GM12872 (cell line): Measurements from ENCODE around the gene RAI1.

Source experiments
- TF ChIP-seq, protein P1 (sequence below): IDR thresholded peaks from 3 replicates; pipeline ENCODE4 v1.5.1; 2011; ENCODE audit warnings: low read depth, mild to moderate bottlenecking, low read length, moderate library complexity; ENCODE audit not compliant: insufficient read depth

RAI1 gene

DNA sequence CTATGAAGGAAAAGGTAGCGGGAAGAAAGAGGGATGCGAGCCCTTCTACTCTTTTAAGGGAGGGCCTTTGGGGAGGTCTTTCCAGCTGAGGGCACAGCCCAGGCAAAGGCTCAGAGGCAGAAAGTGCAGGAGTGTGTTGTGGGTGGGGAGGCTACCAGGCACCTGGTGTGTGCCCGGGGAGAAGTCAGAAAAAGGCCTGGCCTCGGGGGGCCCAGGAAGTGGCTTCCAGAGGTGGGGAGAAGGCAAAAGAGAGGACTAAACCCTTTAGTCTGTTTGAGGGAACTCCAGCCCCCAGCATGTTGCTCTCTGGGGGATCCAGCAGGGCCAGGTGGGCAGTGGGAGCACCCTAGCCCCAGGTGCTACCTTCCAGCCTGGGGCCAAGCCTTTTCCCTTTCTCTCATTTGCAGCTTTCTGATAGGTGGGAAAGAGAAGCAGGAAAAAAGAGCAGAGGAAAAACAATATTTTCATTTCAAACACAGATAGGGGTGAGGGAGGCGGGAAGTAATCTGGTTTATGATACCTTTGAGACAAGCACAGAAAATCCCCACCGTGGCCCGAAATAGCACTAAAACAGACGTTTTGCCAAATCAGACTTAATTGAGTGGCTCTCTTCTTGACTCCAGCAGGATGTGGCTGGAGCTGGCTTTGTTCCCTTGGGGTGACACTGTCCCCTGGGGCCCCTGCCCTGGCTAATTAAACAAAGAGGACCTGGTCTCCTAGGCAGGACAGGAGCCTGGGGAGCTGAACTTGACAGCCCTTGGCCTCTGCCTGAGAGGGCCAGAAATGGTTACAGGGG, 10.4 kb downstream of the RAI1 start:
- TF ChIP-seq, protein P1, sequence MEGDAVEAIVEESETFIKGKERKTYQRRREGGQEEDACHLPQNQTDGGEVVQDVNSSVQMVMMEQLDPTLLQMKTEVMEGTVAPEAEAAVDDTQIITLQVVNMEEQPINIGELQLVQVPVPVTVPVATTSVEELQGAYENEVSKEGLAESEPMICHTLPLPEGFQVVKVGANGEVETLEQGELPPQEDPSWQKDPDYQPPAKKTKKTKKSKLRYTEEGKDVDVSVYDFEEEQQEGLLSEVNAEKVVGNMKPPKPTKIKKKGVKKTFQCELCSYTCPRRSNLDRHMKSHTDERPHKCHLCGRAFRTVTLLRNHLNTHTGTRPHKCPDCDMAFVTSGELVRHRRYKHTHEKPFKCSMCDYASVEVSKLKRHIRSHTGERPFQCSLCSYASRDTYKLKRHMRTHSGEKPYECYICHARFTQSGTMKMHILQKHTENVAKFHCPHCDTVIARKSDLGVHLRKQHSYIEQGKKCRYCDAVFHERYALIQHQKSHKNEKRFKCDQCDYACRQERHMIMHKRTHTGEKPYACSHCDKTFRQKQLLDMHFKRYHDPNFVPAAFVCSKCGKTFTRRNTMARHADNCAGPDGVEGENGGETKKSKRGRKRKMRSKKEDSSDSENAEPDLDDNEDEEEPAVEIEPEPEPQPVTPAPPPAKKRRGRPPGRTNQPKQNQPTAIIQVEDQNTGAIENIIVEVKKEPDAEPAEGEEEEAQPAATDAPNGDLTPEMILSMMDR = no peak

DNA sequence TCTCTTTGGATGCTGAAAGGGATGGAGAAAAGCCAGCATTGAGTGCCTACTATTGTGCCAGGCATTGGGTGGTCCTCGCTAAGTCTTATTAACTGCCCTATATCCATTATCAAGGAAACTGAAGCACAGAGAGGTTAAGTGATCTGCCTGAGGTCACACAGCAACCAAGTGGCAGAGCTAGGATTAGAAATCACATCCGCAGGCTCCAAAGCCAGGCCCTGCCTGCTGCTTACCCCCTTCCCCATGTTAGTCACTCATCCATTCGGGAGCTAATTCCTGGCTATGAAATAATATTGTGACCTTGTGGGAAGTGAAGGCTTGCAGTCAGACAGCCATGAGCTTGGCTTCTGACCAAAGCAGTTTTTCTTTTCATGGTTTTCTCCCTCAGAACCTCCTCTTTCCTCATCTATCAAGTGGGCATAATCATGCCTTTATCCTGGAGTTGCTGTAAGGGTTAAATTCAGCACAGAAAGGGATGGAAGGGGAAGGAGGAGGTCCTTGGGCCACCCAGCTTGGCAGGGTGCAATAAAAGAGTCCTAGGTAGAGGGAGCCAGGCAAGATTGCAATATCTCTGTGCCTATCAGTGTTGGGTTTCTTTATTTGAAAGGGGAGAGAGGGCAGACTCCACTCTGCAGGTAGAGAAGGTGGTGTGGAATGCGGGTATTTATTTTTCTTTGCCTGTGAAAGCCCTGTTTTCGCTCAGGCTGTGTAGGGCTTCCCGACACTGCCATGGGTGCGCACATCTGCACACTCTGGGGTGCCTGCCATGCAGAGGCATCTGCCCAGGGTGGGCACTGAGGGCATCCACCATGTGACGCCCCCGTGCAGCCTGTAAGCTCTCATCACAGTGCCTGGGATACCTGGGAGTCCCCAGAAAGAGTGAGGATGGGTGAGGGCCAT, 11.3 kb downstream of the RAI1 start:
- TF ChIP-seq, protein P1 = no peak

DNA sequence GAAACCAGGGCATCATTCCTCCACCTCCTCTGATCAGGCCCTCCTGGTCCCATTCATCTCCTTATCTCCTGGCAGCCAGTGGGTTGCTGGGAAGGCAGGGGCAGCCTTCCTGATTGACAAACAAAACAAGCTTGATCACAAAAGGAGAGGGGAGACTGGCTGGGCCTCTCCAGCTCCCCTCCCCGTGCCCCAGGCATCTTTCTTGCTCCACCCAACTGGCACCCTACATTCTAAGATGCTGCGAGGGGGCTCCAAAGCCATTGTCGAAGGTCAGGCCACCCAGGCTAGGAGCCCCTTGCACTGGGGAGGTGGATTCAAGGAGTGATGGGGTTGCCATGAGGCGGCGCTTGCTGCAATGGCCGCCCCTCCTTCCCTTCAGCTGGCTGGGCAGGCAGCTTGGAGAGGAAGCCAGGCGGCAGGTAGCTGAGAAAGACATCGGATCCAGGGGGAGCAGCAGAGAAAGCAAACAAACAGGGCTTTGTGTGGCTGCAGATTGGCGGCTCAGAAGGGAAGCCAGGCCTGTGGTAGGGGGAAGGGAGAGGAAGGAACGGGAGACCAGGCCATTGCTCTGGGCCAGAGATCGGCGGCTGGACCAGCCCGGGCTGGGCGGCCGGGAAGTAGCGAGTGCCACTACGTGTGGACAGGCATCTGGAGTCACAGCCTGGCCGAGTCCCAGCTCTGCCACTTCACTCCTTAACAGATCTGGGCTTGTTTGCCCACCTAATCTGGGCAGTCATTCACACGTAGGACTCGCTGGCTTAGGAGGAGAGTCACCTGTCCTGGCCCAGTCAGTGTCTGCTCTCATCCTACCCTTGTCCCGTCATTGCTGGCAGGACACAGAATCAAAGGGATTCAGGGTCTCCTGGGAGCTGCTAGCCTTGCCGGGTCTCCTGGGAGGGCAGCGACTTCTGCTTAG, 12.3 kb downstream of the RAI1 start:
- TF ChIP-seq, protein P1 = no peak

DNA sequence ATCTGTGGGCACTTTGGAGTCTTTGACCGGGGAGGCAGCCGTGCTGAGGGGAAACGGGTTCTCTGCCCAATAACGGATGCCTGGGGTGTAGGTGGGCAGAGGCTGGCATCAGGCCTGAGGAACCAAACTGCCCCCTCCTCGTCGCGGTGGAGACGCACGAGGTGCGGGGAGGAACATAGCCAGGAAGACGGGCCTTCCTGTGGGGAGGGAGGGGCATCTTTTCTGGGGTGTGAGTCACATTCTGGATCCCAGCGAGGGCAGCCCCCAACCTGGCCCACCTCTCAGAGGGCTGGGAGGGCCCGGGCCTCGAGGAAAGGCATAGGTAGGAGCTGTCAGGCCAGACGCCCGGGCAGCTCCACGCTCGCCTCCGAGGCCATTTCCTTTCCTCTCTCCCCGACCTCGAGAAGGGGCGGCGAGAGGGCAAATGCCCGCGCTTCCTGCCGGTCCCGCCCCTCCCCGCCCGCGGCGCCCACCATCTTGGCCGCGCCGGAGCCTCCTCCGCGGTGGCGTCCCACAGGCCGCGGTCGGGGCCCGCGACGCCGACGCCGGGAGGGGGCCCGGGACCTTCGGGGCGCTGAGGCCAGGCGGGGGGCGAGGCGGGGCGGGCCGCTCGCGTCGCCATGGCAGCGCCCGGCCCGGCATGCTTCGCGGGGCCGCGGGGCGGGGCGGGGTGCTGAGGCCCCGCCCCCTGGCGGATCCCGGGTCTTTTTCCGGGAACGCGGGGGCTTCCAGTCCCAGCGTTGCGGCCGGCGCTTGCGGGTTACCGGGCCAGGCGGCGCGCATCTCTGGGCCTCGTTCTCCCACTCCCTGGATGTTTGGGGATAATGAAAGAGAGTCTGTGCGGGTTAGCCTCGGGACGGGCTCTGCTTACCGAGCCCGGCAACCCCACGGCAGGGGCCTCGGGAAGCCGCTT, 13.2 kb downstream of the RAI1 start:
- TF ChIP-seq, protein P1 = no peak

DNA sequence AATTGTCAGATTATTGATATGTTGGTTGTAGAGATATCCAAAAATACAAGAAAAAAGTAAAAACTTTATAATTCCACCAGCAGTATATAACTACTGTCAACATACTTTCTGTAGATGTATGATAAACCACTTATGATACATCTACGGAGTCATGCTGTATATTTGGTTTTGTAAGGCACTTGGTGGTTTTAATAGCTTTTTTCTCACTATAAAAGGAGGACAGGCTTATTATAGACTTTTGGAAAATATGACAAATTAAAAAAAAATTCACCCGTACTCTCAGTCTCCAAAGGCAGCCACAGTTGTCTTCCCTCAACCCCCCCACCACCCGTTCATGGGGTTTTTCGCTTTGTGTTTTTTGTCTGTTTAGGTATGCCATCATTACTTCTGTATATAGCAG, 14.8 kb downstream of the RAI1 start:
- TF ChIP-seq, protein P1 = no peak

DNA sequence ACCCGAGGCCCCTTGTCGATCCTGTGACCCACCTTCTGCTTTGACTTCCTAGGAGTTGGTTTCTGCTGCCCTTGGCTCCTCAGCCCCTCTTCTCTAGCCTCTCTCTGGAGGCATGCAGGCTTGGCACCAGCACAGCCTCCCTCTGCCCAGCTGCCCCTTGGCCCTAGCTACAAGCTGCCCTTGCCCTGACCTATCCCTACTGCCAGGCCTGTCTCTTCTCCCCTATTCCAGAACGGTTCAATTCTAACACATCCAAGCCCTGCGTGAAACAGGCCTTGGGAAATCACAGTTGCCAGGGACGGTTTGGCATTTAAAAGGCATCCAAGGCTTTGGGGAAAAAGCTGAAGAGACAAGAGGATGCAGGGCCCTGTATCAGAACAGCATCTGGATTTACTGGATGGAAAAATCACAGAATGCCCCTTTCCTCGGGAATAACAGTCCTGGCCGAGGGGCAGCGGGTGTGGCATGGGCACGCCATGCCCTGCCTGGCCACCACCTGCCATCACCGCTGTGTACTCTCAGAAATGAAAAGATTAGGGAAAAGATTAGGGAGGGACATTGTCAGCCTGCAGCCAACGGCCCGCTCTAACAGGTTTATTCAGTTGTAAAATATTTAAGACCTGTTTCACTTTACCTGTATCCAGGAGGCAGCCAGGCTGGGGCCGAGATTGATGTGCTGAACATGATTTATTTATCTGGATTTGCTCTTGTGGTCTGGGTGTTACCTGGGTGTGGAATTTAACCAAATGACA, 15.8 kb downstream of the RAI1 start:
- TF ChIP-seq, protein P1 = no peak
